SKM-1 (cell line): Measurements from ENCODE around the gene C1GALT1.

Experiments
- DNase-seq: peaks from one replicate; lab custom pipeline; 2025; ENCODE audit not compliant: unreplicated experiment; lab: John Stamatoyannopoulos, UW

C1GALT1 gene

GRCh38 chr7:7265081-7266075, 83.0 kb downstream of the C1GALT1 start:
- DNase-seq: no peak

- DNase-seq: no peak
These were observed 84.0 kb downstream of the C1GALT1 start for GRCh38 chr7:7266257-7266881.

- no peak for DNase-seq
These were observed 88.9 kb downstream of the C1GALT1 start for GRCh38 chr7:7271094-7271874.

- DNase-seq: no peak
These were observed 90.0 kb downstream of the C1GALT1 start for GRCh38 chr7:7272294-7272693.

GRCh38 chr7:7274782-7275181, 92.4 kb downstream of the C1GALT1 start:
- DNase-seq: no peak

- DNase-seq: no peak
These were observed 93.8 kb downstream of the C1GALT1 start for GRCh38 chr7:7276161-7276560.

GRCh38 chr7:7290429-7291122, 108.2 kb downstream of the C1GALT1 start:
- DNase-seq: no peak

- no peak for DNase-seq
These were observed 109.7 kb downstream of the C1GALT1 start for GRCh38 chr7:7292085-7292484.

GRCh38 chr7:7292608-7293007, 110.3 kb downstream of the C1GALT1 start:
- DNase-seq: no peak

GRCh38 chr7:7293092-7293491, 110.7 kb downstream of the C1GALT1 start:
- DNase-seq: no peak

- DNase-seq: no peak
These were observed 112.6 kb downstream of the C1GALT1 start for GRCh38 chr7:7294911-7295310.
